GM21576 (cell line): ENCODE data around the gene DNMT3L.
"Not testable (repeated sequence)": the region's sequence is repeated elsewhere in the genome, so short reads cannot be mapped to it uniquely, and the experiment has no call there.

ENCODE experiments used
- ATAC-seq: cut with Tn5 transposase; IDR thresholded peaks from one replicate; pipeline ENCODE4 v1.9.1; 2021; ENCODE audit warnings: mild to moderate bottlenecking, moderate library complexity; ENCODE audit not compliant: unreplicated experiment

Gene DNMT3L

GRCh38 chr21:44199448-44199847 lies 62.2 kb downstream of the DNMT3L start:
- no peak for ATAC-seq

GRCh38 chr21:44197156-44197516 lies 64.6 kb downstream of the DNMT3L start:
- not testable (repeated sequence) for ATAC-seq
